Measurements from ENCODE around the gene SMYD3. TPM values are rescaled to one million over a fixed set of nuclear protein-coding genes. Genes with fewer than 3 reads are reported as not detected.

Gene SMYD3
- total RNA-seq, 4 donors from 2014 or later = 15.6 to 21.1 (median 18.4) TPM

- TF ChIP-seq, protein P1, sequence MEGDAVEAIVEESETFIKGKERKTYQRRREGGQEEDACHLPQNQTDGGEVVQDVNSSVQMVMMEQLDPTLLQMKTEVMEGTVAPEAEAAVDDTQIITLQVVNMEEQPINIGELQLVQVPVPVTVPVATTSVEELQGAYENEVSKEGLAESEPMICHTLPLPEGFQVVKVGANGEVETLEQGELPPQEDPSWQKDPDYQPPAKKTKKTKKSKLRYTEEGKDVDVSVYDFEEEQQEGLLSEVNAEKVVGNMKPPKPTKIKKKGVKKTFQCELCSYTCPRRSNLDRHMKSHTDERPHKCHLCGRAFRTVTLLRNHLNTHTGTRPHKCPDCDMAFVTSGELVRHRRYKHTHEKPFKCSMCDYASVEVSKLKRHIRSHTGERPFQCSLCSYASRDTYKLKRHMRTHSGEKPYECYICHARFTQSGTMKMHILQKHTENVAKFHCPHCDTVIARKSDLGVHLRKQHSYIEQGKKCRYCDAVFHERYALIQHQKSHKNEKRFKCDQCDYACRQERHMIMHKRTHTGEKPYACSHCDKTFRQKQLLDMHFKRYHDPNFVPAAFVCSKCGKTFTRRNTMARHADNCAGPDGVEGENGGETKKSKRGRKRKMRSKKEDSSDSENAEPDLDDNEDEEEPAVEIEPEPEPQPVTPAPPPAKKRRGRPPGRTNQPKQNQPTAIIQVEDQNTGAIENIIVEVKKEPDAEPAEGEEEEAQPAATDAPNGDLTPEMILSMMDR (IDR thresholded peaks at IDR 0.05; ENCODE audit: low read depth) = no peak
Observed at GRCh38 chr1:246193537-246193936, 313.5 kb downstream of the SMYD3 start.

DNA sequence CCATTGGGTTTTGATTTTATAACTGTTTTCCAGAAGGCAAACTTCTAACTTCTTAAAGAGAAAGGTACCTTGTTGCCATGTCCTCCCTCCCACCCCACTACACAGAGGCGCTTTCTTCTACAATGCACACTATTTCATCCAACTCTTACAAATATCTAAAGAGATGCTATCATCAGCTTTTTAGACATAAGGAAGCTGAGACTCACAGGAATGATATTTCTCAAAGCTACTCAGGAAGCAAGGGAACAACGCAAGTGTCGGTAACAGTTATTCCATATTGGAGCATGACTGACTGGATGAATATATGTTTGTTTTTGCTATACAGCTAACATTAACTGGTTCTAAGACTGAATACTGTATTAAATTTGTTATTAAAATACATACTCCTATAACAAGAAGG is 318.0 kb downstream of the SMYD3 start:
- TF ChIP-seq, protein P1 (IDR thresholded peaks at IDR 0.05; ENCODE audit: low read depth) = no peak

GRCh38 chr1:246187834-246188372 is 319.2 kb downstream of the SMYD3 start:
- TF ChIP-seq, protein P1 (IDR thresholded peaks at IDR 0.05; ENCODE audit: low read depth) = no peak

GRCh38 chr1:246184503-246184902 is 322.6 kb downstream of the SMYD3 start:
- TF ChIP-seq, protein P1 (IDR thresholded peaks at IDR 0.05; ENCODE audit: low read depth) = no peak

- TF ChIP-seq, protein P1 (IDR thresholded peaks at IDR 0.05; ENCODE audit: low read depth) = no peak
Observed at GRCh38 chr1:246182149-246182851, 324.8 kb downstream of the SMYD3 start.

GRCh38 chr1:246181241-246181640 is 325.8 kb downstream of the SMYD3 start:
- TF ChIP-seq, protein P1 (IDR thresholded peaks at IDR 0.05; ENCODE audit: low read depth) = no peak

DNA sequence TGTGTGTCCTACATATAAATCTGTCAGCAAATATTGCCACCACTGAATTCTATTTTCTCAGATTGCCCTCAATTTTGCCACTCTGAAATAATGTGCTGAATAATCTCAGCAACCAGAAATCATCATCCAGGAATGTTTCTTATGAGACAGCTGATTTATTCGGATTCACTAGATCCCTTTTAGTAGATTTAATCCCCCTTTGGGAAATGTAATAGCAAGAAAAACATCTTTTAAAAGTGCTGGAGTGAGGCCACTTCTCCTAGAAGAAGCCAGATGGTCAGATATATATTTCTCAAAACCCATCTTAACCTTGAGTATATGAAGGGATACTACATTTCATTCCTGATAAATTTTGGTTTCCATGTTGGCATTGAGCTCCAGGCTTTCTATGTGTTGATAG is 327.7 kb downstream of the SMYD3 start:
- TF ChIP-seq, protein P1 (IDR thresholded peaks at IDR 0.05; ENCODE audit: low read depth) = no peak
